Stomach (tissue), 9 donors: ENCODE measurements around the gene C19orf33. TPM values are rescaled to one million over a fixed set of nuclear protein-coding genes. Genes with fewer than 3 reads are reported as not detected.

Source experiments
- DNase-seq, 2 donors: peaks; one replicate each; pipeline versions ENCODE4 v3.0.0 to v3.0.0-alpha.2; 2013 to 2019
- H3K27ac ChIP-seq, 5 donors: fragments of 200-600 bp in 4 of 5; sonication (generic) in 4 of 5; one replicate each; pipeline ENCODE4 v1.5.1; 2013 to 2019; ENCODE audit warnings: mild to moderate bottlenecking in 1 of 5, moderate library complexity in 1 of 5
- H3K27me3 ChIP-seq, 3 donors: fragments of 200-600 bp; sonication (generic); one replicate each; pipeline ENCODE4 v1.5.1; 2017 to 2019; ENCODE audit warnings: mixed run types in 1 of 3
- H3K36me3 ChIP-seq, 4 donors: fragments of 200-600 bp; sonication (generic); 1 replicate in 3 of 4; 2 replicates in 1 of 4; pipeline ENCODE4 v1.5.1; 2016 to 2019
- H3K4me1 ChIP-seq, 4 donors: fragments of 200-600 bp; sonication (generic); one replicate each; pipeline ENCODE4 v1.5.1; 2016 to 2019
- H3K4me3 ChIP-seq, 4 donors: fragments of 200-600 bp; sonication (generic) in 3 of 4; one replicate each; pipeline ENCODE4 v1.5.1; 2016 to 2019; ENCODE audit warnings: mild to moderate bottlenecking in 1 of 4
- H3K9me3 ChIP-seq, 4 donors: fragments of 200-600 bp; sonication (generic); one replicate each; pipeline ENCODE4 v1.5.1; 2016 to 2019
- CTCF ChIP-seq, 7 experiments: fragments of 450-650 bp in 4 of 7; fragments of 200-600 bp in 3 of 7; sonication (generic) in 3 of 7; IDR thresholded peaks; one replicate each; pipeline ENCODE4 v1.5.1; 2016 to 2019; ENCODE audit warnings: antibody characterized with exemption in 7 of 7, control low read depth in 2 of 7, mild to moderate bottlenecking in 1 of 7
- EP300 ChIP-seq: sonication (generic); formaldehyde crosslinking; IDR thresholded peaks from one replicate; pipeline ENCODE4 v1.6.1; 2017; ENCODE audit warnings: antibody characterized with exemption
- POLR2A ChIP-seq, 4 donors: fragments of 450-650 bp; IDR thresholded peaks; one replicate each; pipeline ENCODE4 v1.6.1; 2016; ENCODE audit warnings: antibody characterized with exemption in 4 of 4, control low read depth in 2 of 4, mild to moderate bottlenecking in 1 of 4, moderate library complexity in 1 of 4
- POLR2AphosphoS5 ChIP-seq, 3 donors: sonication (generic); formaldehyde crosslinking; IDR thresholded peaks; one replicate each; pipeline ENCODE4 v1.6.1; 2016; ENCODE audit warnings: antibody characterized with exemption in 3 of 3
- WGBS, 5 donors: extraction: QIAGEN DNeasy Blood & Tissue Kit in 3 of 5; methylation state at CpG; one replicate each; pipeline versions ENCODE4 v1.1.5 to v1.1.7; 2013 to 2018; 5-methylcytosine and 5-hydroxymethylcytosine counted together
- intact Hi-C: fragments of 100-400 bp; cut with DNase I; formaldehyde crosslinking; loops from one replicate; pipeline ENCODE4 v1.15.1; 2023; ENCODE audit warnings: low total_unique reads
- polyA plus RNA-seq, 3 donors: library from polyadenylated mRNA; stranded (reverse); fragments of 200-250 nt; gene quantifications; one replicate each; pipeline ENCODE4 v1.2.3, GENCODE V29; 2013
- total RNA-seq, 5 donors: library from RNA; depleted of rRNA; stranded (reverse); fragments of >200 nt; gene quantifications; one replicate each; pipeline versions ENCODE4 v1.1.0 to v1.2.3, GENCODE V29; 2014 to 2016
- donor health status: healthy with polysubstance abuse.
- donor health status: Bipolar disorder and iron deficiency.
- donor health status: healthy.

C19orf33 gene
- total and polyA plus RNA-seq, 8 donors: 33.5 to 1,069 (median 286) TPM

- DNase-seq: no peak
- WGBS, 5 donors: 61 to 74% (median 65%) methylated on average over 14 to 15 of the region's 15 CpGs
- no peaks in the 10 kb centered on the region for H3K9me3 ChIP-seq
- no peaks in the 10 kb centered on the region for H3K27me3 ChIP-seq
- intact Hi-C loops: no loop called here
- peaks cover 16 to 69% (median 39%) of the 10 kb centered on the region in 4 donors for H3K36me3 ChIP-seq
- no peak overlapping the region for H3K4me3 ChIP-seq
- peaks cover 15 to 36% (median 29%) of the 10 kb centered on the region in 4 donors for H3K4me1 ChIP-seq
- TF ChIP-seq CTCF (IDR thresholded peaks at IDR 0.05) (no peak), POLR2A (IDR thresholded peaks at IDR 0.05) (no peak), EP300 (no peak), POLR2AphosphoS5 (IDR thresholded peaks at IDR 0.05) (no peak)
- H3K27ac ChIP-seq: peak overlapping the region in 4 of 5 donors; percentile 1 to 84 (median 68)
These were observed 12.2 kb upstream of the C19orf33 start for GRCh38 chr19:38291855-38292254.

GRCh38 chr19:38293281-38293680, 10.8 kb upstream of the C19orf33 start:
- peaks cover 9 to 55% (median 32%) of the 10 kb centered on the region in 4 donors for H3K36me3 ChIP-seq
- no peak overlapping the region for H3K4me3 ChIP-seq
- no peaks in the 10 kb centered on the region for H3K27me3 ChIP-seq
- TF ChIP-seq POLR2A (IDR thresholded peaks at IDR 0.05) (no peak), EP300 (no peak), CTCF (IDR thresholded peaks at IDR 0.05) (no peak), POLR2AphosphoS5 (IDR thresholded peaks at IDR 0.05) (no peak)
- H3K9me3 ChIP-seq: no peaks in the 10 kb centered on the region
- DNase-seq: no peak
- WGBS, 5 donors: 90 to 95% (median 91%) methylated on average over 7 to 9 of the region's 9 CpGs
- peaks cover 16 to 37% (median 29%) of the 10 kb centered on the region in 4 donors for H3K4me1 ChIP-seq
- H3K27ac ChIP-seq: no peak overlapping the region
- intact Hi-C loops: no loop called here

- H3K27me3 ChIP-seq: no peaks in the 10 kb centered on the region
- intact Hi-C loops: no loop called here
- no peak overlapping the region for H3K27ac ChIP-seq
- H3K9me3 ChIP-seq: no peaks in the 10 kb centered on the region
- peaks cover 23 to 37% (median 31%) of the 10 kb centered on the region in 4 donors for H3K4me1 ChIP-seq
- 80 to 85% (median 81%) methylated on average over 8 of the region's 8 CpGs for WGBS, 5 donors
- no peak for TF ChIP-seq EP300
- no peak for TF ChIP-seq POLR2AphosphoS5 (IDR thresholded peaks at IDR 0.05)
- no peak for TF ChIP-seq CTCF (IDR thresholded peaks at IDR 0.05)
- no peak for TF ChIP-seq POLR2A (IDR thresholded peaks at IDR 0.05)
- DNase-seq: no peak
- H3K36me3 ChIP-seq: peaks cover 6 to 46% (median 26%) of the 10 kb centered on the region in 4 donors
- H3K4me3 ChIP-seq: no peak overlapping the region
These were observed 10.0 kb upstream of the C19orf33 start for GRCh38 chr19:38294090-38294489.

GRCh38 chr19:38298821-38299680, 5.0 kb upstream of the C19orf33 start:
- intact Hi-C loops: no loop called here
- no peak overlapping the region for H3K4me3 ChIP-seq
- peaks cover 4 to 34% (median 16%) of the 10 kb centered on the region in 4 donors for H3K4me1 ChIP-seq
- no peaks in the 10 kb centered on the region for H3K9me3 ChIP-seq
- H3K27ac ChIP-seq: peak overlapping the region; percentile 1 to 63 (median 51)
- no peak for DNase-seq
- TF ChIP-seq POLR2AphosphoS5 (IDR thresholded peaks at IDR 0.05) (peak in 1 of 3 donors; percentile 28), POLR2A (IDR thresholded peaks at IDR 0.05) (no peak)
- peaks cover 0 to 4% (median 1%) of the 10 kb centered on the region in 4 donors for H3K36me3 ChIP-seq
- no peaks in the 10 kb centered on the region for H3K27me3 ChIP-seq
- WGBS, 5 donors: 33 to 49% (median 39%) methylated on average over 11 of the region's 11 CpGs
